ENCODE data around the gene PLD1.

DNA sequence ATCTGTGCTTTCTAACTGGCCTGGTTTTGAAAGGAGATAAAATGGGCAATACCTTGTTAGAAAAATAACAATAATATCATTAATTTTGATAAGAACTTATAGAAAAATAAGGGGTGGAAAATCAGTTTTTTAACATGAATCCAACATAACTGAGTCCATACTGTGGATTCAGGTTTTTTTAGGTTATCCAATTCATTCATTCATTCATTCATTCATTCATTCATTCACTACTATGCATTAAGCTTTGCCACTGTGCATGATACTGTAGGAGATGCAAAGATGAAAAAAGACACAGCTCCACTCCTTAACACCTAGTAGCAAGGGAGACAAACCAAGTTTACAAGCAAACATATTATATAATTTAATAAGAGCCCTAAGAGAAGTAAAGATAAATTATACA lies 253.1 kb downstream of the PLD1 start:
- TF ChIP-seq, protein P1, sequence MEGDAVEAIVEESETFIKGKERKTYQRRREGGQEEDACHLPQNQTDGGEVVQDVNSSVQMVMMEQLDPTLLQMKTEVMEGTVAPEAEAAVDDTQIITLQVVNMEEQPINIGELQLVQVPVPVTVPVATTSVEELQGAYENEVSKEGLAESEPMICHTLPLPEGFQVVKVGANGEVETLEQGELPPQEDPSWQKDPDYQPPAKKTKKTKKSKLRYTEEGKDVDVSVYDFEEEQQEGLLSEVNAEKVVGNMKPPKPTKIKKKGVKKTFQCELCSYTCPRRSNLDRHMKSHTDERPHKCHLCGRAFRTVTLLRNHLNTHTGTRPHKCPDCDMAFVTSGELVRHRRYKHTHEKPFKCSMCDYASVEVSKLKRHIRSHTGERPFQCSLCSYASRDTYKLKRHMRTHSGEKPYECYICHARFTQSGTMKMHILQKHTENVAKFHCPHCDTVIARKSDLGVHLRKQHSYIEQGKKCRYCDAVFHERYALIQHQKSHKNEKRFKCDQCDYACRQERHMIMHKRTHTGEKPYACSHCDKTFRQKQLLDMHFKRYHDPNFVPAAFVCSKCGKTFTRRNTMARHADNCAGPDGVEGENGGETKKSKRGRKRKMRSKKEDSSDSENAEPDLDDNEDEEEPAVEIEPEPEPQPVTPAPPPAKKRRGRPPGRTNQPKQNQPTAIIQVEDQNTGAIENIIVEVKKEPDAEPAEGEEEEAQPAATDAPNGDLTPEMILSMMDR (IDR thresholded peaks at IDR 0.05) = no peak
- TF ChIP-seq POLR2A (IDR thresholded peaks at IDR 0.05) = no peak

All from right lobe of liver (tissue), 4 donors.